OCI-LY1 (cell line): Measurements from ENCODE around the gene NKX2-2.

ENCODE experiments used
- H2AFZ ChIP-seq: fragments of 200-600 bp; sonication (generic), shearing (Covaris generic); 2 replicates; pipeline ENCODE4 v1.6.0; 2014; ENCODE audit warnings: antibody characterized with exemption, mild to moderate bottlenecking, low read length
- H3F3A ChIP-seq: fragments of 200-600 bp; sonication (generic), shearing (Covaris generic); 2 replicates; pipeline ENCODE4 v1.6.0; 2014; ENCODE audit warnings: mild to moderate bottlenecking, antibody characterized with exemption, low read length, moderate library complexity; ENCODE audit not compliant: insufficient read depth
- H3K27ac ChIP-seq: fragments of 200-600 bp; sonication (generic); 2 replicates; pipeline ENCODE4 v1.5.1; 2014; ENCODE audit warnings: low read length, mixed run types, mild to moderate bottlenecking, low read depth; ENCODE audit not compliant: poor library complexity, severe bottlenecking
- H3K27me3 ChIP-seq: fragments of 200-600 bp; sonication (generic); 2 replicates; pipeline ENCODE4 v1.6.0; 2014; ENCODE audit warnings: antibody characterized with exemption, mild to moderate bottlenecking, low read length, moderate library complexity; ENCODE audit not compliant: insufficient read depth
- H3K36me3 ChIP-seq: fragments of 200-600 bp; sonication (generic); 2 replicates; pipeline ENCODE4 v1.6.1; 2014; ENCODE audit warnings: mild to moderate bottlenecking, antibody characterized with exemption, low read length, moderate library complexity, mixed read lengths; ENCODE audit not compliant: insufficient read depth
- H3K4me1 ChIP-seq: fragments of 200-600 bp; sonication (generic); 2 replicates; pipeline ENCODE4 v1.5.1; 2014; ENCODE audit warnings: mild to moderate bottlenecking, low read length, moderate library complexity; ENCODE audit not compliant: insufficient read depth, severe bottlenecking
- H3K4me2 ChIP-seq: fragments of 200-600 bp; sonication (generic), shearing (Covaris generic); 2 replicates; pipeline ENCODE4 v1.6.1; 2014; ENCODE audit warnings: low read length
- H3K4me3 ChIP-seq: fragments of 200-600 bp; sonication (generic); 2 replicates; pipeline ENCODE4 v1.5.1; 2014; ENCODE audit warnings: low read length, low read depth, mild to moderate bottlenecking, mixed read lengths; ENCODE audit not compliant: poor library complexity, severe bottlenecking
- H3K79me2 ChIP-seq: fragments of 200-600 bp; shearing (Covaris generic); 2 replicates; pipeline ENCODE4 v1.6.1; 2016; ENCODE audit warnings: mixed run types, low read length, mixed read lengths; ENCODE audit not compliant: insufficient read depth
- H3K9ac ChIP-seq: fragments of 200-600 bp; sonication (generic), shearing (Covaris generic); 2 replicates; pipeline ENCODE4 v1.6.1; 2014; ENCODE audit warnings: mild to moderate bottlenecking, low read length, mixed read lengths
- H3K9me2 ChIP-seq: fragments of 200-600 bp; sonication (generic), shearing (Covaris generic); 2 replicates; pipeline ENCODE4 v1.6.1; 2014; ENCODE audit warnings: low read depth, mild to moderate bottlenecking, low read length, mixed read lengths
- H3K9me3 ChIP-seq: fragments of 200-600 bp; shearing (Covaris generic); 2 replicates; pipeline ENCODE4 v1.6.1; 2014; ENCODE audit warnings: low read length, mixed read lengths
- H4K20me1 ChIP-seq: fragments of 200-600 bp; sonication (generic), shearing (Covaris generic); 2 replicates; pipeline ENCODE4 v1.6.0; 2016; ENCODE audit warnings: mild to moderate bottlenecking, low read length; ENCODE audit not compliant: insufficient read depth
- CTCF ChIP-seq: fragments of 200-600 bp; sonication (generic), shearing (Covaris generic); IDR thresholded peaks from 2 replicates; pipeline ENCODE4 v1.5.1; 2017; ENCODE audit warnings: mild to moderate bottlenecking, antibody characterized with exemption, low read length, moderate library complexity, mixed read lengths
- EZH2 ChIP-seq: fragments of 200-600 bp; sonication (generic), shearing (Covaris generic); IDR thresholded peaks from 2 replicates; pipeline ENCODE4 v1.8.0; 2017; ENCODE audit warnings: borderline replicate concordance, mixed run types, mild to moderate bottlenecking, antibody characterized with exemption, low read length, moderate library complexity, mixed read lengths

The NKX2-2 gene

GRCh38 chr20:21557241-21558020 lies 43.6 kb upstream of the NKX2-2 start:
- Histone ChIP-seq H3K9me3 (no peaks in the 10 kb centered on the region), H3K4me1 (peaks cover 53% of the 10 kb centered on the region), H2AFZ (no peak overlapping the region), H3K27ac (peak overlapping the region; percentile 80), H3K79me2 (no peaks in the 10 kb centered on the region; the same call in 1 of the 2 replicates), H3K36me3 (no peaks in the 10 kb centered on the region), H3F3A (no peaks in the 10 kb centered on the region), H3K9me2 (no peaks in the 10 kb centered on the region), H3K27me3 (0 out of 2 replicates have a peak, but pooled peaks cover 6% of the 10 kb centered on the region), H3K9ac (peak overlapping the region; percentile 68), H3K4me3 (peak overlapping the region; percentile 65), H4K20me1 (no peaks in the 10 kb centered on the region), H3K4me2 (peak overlapping the region; percentile 49)
- TF ChIP-seq CTCF (no peak), EZH2 (no peak)

GRCh38 chr20:21556398-21556797 lies 42.5 kb upstream of the NKX2-2 start:
- Histone ChIP-seq H3K9me3 (no peaks in the 10 kb centered on the region), H3K9ac (peak overlapping the region; percentile 68; the same call in 1 of the 2 replicates), H2AFZ (no peak overlapping the region), H3K4me2 (peak overlapping the region; percentile 49), H3K36me3 (no peaks in the 10 kb centered on the region), H3K79me2 (no peaks in the 10 kb centered on the region; the same call in 1 of the 2 replicates), H3K4me1 (peaks cover 51% of the 10 kb centered on the region), H3K4me3 (peak overlapping the region; percentile 65), H3F3A (no peaks in the 10 kb centered on the region), H4K20me1 (no peaks in the 10 kb centered on the region), H3K9me2 (no peaks in the 10 kb centered on the region), H3K27me3 (0 out of 2 replicates have a peak, but pooled peaks cover 6% of the 10 kb centered on the region), H3K27ac (peak overlapping the region; percentile 80)
- no peak for TF ChIP-seq CTCF

GRCh38 chr20:21555470-21556120 lies 41.7 kb upstream of the NKX2-2 start:
- Histone ChIP-seq H3K4me3 (no peak overlapping the region), H3K27me3 (0 out of 2 replicates have a peak, but pooled peaks cover 6% of the 10 kb centered on the region), H3K79me2 (no peaks in the 10 kb centered on the region; the same call in 1 of the 2 replicates), H3K9me2 (no peaks in the 10 kb centered on the region), H3K27ac (peak overlapping the region; percentile 80), H3K9me3 (no peaks in the 10 kb centered on the region), H3K36me3 (no peaks in the 10 kb centered on the region), H3K9ac (peak overlapping the region; percentile 32; the same call in 1 of the 2 replicates), H3K4me2 (peak overlapping the region; percentile 26; the same call in 1 of the 2 replicates), H3F3A (no peaks in the 10 kb centered on the region), H3K4me1 (peaks cover 46% of the 10 kb centered on the region), H4K20me1 (no peaks in the 10 kb centered on the region), H2AFZ (no peak overlapping the region; the same call in 1 of the 2 replicates)
- TF ChIP-seq CTCF: no peak
- no peak for TF ChIP-seq EZH2
